NOMO-1 (cell line): ENCODE results near the gene ALS2.
A peak's percentile ranks its signal among the peaks of the same experiment; 100 is the strongest.
"Not testable (repeated sequence)": the region's sequence is repeated elsewhere in the genome, so short reads cannot be mapped to it uniquely, and the experiment has no call there.

Experiments used
- DNase-seq, 2 experiments: peaks; one replicate each; lab custom pipeline; 2025; ENCODE audit not compliant: unreplicated experiment in 2 of 2; lab: John Stamatoyannopoulos, UW

ALS2 gene

DNA sequence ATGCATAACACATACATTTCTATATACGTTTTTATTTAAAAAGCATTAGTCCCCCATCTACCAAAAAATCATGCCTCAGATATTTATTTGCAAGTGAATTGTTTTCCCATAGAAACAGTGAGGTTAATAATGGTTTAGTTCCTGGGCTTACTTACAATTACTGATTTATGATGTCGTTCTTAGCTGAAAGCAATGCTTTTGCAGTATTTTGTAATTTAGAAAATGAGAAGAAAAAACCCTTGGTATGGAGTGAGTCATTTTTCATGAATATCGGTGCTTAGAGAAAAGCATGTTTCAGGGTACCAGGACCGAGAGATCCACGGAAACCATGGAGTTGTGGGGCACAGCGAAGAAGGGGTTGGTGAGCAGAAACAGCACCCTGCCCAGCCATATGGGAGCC is 13.6 kb upstream of the ALS2 start:
- DNase-seq: no peak

DNA sequence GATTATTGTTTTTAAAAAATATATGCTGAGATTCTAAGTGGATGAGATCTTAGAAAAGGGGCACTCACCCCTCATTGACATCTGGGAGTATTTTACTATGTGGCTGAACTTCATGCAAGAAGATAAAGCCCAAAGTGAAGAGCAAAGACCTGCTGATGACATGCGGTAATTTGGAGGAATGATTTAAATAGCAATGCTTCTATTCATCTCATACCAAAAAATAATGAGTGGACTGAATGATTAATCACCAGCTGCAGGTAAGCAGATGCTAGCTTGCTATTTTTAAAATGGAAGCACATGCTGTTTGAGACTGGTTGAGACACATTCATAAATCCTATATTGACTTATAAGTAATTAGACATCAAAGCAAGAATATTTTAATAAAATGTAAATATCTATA is 12.9 kb upstream of the ALS2 start:
- no peak for DNase-seq

DNA sequence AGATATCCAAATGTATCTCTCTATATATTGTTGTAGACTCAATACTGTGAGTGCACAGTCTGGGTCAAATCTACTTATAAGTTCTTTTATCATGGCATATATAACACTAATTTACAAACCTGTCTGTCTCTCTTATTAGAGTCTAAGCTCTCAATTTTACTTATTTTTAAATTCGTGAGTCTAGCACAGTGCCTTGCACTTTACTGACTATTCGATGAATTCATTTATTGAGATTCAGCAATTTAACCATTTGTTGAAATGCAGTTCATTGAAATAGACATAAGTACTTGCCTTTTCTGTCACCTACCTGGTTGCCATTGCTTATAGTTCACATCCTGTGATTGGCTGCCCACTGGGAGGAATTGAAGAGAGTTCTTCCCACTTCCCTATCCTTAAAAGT is 10.3 kb upstream of the ALS2 start:
- no peak for DNase-seq

DNA sequence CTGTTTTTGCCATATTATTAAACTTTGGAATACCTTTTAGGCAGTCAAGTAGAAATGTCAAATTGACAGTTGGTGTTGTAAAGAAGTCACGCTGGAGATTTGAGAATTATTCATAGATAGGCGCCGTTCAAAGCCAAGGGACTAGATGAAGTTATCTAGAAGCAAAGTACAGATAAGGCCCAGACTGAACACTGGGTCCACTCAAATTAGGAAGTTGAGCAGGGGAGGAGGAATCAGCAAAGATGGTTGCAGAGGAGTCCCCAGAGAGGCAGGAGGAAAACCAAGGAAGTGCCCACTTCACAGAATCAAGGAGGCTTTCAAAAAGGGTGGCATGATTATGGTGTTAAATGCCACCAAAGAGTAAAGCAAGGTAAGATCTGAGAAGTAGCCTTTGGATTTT is 9.6 kb upstream of the ALS2 start:
- DNase-seq: no peak

DNA sequence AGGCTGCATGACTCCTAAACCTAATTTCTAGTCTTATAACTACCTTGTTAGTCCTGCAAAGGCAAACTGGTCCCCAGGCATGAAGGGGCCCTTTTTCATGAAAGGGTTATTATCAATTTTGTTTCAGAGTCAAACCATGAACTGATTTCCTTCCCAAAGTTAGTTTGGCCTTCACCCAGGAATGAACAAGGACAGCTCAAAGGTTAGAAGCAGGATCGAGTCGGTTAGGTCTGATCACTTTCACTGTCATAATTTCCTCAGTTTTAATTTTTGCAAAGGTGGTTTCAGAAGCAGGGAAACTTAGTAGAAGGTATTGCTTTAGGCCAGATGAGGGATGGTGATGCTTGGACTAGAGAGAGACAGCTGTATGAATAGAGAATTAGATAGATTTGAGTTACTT is 8.7 kb upstream of the ALS2 start:
- no peak for DNase-seq

DNA sequence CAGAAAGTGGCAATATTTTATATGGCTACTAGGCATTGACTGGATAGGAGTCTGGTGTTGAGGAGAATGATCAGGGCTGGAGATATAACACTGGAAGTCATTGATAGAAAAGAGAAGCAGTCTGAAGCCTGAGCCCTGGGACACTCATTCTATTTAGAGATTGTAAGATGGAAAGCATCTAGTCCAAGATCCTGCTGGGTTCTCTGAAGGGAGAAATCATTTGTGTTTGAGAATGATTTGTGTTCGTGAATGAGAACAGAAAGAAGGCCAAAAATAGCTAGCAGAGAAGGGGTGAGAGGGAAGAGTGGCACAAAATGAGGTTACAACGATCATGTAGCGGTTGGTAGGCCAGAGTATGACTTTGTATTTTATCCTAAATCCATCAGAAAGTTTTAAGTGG is 7.6 kb upstream of the ALS2 start:
- DNase-seq: no peak

DNA sequence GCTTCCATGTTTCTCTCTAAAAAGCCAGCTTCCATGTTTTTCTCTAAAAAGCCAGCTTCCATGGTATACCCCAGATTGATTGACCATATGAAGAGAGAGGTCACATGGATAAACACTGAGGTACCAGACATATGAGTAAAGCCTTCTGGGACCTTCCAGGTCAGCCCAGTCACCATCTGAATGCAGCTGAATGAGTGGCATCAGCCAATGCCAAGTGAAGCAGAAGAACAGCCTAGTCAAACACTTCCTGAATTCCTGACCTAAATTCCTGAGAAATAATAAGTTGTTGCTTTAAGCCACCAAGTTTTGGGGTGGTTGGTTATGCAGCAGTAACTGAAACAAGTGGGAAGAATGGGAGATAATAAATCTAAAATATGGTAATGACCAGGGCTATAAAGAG is 5.7 kb upstream of the ALS2 start:
- DNase-seq: no peak

DNA sequence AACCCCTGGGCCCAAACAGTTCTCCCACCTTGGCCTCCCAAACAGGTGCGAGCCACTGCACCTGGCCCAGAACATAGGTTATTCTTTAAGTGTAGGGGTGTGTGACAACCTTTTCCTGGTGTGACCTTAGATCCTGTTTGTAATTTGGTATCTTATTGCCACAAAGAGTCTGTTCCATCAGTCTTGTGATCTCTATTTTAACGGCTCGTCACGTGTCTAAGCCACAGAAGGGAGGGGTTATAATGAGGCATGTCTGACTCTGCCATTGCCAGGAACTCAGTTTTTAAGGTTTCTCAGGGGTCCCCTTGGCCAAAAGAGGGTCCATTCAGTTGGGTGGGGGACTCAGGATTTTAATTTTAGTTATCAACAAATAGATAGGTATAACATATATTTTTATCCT is 4.4 kb upstream of the ALS2 start:
- no peak for DNase-seq

DNA sequence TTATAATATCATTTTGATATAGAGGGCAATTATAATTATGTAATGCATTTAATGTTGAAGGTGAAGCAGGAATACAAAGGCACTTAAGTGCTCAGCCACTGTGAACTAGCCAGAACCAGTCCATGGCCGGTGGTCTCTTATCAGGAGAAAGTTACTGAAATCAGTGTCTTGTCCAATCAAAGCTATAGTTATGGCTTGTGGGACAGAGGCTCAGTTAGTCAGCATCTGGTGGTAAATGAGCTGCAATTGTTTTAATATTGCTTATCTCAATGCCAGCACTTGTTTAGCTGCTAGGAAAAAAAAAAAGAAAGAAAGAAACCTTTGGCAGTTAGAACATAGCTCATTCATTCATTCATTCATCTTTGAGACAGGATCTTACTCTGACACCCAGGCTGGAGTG is 3.8 kb upstream of the ALS2 start:
- DNase-seq: no peak

DNA sequence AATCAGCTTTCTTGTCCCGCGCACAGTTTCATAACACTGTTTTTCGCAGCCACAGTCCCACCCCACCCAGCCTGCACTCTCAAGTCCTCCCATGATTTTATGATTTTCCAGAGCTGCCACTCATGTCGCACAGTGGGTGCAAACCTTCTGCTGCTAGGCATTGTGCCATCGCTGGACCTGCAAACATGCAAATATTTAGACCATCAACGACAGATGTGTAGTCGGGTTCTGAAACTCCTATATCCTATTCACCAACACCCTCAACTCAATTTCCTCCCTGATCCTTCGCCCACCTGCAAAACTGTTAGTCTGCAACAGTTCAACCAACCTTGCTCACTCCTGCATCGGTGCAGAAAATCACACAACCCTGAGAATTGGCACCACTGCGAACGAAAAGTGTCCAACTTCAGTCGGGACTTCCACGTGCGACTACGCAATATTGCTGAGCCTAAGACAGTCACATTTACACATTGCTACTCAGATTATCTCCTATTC is 871 bp upstream of the ALS2 start:
- peak in 1 of 2 experiments; percentile 6 for DNase-seq

DNA sequence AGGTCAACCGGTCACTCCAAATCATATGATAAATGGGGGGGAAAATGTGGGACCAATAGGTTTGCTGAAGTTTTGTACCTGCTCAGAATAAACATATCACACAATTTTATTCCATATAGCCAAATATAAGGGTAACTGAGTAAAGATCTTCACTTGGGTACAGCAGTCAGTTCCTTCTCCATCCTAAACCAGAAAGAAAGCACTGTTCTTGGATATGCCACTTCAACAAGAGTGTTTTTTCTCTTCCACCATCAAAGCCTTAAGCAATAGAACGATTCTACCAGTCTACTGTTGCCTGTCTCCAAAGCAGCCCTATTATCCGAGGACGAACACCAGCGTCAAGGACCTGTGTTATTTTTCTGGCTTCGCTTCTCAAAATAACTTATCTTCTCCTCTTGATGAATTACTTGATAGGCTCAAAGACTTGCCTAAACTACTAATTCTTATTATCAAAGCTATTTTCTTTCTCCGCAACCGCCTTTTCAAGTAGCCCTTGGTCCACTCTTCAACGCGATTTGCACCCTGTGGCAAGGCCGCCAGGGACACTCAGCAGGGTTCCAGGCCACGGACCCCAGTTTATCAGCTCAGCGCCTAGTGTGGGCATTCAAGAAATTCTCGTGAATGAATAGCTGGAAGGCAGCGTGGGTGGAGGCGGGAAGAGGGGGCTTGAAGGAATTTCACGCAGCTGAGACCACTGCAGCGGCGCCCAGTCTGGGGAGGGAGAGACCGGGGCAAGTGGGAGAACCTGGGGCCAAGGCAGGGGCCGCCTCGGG is 646 bp downstream of the ALS2 start:
- DNase-seq: peak in 1 of 2 experiments; percentile 12

DNA sequence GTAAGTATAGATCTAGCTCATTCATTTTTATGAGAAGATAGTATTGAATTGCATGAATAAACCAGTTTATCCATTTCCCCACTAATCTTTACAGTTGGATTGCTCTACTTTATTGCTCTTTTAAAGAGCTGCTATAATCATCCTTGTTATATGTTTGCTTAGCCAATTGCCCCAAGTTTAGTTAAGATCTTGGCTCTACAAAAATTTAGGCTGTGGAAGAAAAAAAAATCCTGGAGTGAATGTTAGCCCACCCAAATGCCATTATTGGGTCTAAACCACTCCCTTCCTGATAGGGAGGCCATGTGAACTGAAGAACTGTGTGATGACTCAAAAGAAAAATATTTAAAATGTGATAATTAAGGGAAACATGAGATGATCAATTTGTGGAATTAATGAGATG is 2.9 kb downstream of the ALS2 start:
- DNase-seq: no peak

DNA sequence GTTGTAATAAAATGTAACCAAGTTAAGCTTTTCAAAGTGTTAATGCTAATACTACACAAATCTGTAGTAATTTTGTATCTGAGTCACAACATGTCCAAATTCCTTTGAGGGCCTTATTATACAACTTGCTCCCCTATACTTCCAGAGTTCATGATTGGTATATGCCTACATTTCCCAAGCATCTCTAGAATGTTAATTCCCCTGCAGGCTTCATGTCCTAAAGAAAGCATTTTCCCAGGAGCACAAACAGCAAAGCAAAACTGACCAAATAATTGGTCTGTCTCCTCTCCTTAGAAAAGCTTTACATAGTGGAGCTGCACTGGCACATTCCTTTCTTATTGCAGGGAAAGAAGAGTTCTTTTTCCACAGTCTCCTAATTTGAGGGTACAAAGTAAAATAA is 3.7 kb downstream of the ALS2 start:
- no peak for DNase-seq

DNA sequence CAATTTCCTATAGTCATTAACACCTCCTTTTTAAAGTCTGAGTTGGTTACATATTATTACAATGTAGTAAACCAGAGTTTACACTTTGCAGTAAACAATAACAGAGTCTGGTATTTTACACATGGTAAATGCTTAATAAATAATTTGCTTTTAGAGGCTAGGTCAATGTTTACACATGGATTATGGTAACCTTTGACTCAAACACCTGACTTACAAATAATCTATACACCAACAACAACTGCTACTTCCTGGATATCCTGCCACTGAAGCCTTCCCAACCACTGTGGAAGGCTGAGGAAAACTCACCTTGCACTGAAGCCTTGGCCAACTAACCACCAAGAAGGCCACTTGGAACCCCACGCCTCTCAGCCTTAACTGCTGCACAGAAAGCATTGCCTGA is 5.4 kb downstream of the ALS2 start:
- DNase-seq: no peak

DNA sequence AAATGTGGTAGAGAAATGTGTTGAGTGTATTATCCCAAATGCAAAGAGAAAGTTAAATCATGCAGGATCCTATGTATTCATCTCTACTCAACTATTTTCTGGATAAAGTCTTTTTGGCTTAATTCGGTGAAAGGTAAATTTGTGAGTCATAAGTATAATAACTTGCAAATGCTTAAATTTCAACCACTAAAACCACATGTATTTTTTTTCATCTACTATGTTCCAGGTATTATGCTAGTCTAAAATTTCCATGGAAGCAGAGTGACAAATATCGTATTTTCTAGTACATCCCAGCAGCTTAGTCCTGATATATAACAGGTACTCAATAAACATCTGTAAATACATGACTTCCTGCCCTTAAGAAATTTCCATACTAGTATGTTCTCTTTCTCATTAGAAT is 6.2 kb downstream of the ALS2 start:
- no peak for DNase-seq

DNA sequence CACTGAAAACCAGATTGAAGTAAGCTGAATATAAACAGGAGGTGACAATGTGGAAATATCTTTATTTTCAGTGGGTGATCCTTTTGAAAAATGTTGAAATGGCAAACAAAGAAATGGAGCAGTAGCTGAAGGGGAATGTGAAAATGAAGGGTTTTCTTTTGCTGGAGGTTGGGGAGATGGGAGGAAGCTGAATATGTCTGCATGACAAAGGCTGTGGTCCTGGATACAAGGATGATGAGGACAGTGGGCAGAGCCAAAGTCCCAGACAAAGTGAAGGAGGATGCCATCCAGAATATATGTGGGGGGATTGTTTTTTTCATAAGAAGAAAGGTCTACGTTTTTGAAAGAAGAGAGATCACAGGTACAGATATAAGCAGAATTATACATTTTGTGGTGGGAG is 6.7 kb downstream of the ALS2 start:
- DNase-seq: no peak

DNA sequence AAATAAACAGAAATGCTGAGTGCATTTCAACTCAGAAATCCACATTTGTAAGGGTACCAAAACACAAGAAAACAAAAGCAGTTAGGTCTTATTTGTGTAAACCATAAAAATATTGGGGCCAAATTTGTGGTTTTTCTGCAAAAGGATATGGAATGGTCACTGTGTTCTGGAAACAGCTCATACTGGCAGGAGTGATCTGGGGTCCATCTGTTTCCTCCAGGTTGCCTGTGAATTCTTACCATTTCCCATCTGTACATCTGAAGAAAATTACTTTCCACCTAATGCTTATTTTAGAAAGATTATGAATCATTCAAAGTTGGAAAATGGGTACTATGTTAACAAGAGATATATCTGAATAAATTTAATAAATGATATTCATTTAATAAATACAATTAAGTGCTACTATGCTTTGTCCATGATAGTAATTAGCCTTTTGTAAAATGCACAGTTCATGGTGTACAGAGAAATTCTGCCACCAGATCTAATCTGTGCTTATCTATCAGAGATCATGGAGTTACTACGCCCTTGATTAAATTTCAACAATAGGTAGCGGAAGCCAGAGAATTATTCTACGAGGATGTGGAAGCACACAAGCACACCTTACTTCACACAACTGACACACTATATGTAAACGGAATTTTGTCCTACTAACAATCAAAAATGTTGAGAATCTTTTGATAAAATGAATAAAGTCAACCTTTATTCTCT is 10.9 kb downstream of the ALS2 start:
- no peak for DNase-seq

DNA sequence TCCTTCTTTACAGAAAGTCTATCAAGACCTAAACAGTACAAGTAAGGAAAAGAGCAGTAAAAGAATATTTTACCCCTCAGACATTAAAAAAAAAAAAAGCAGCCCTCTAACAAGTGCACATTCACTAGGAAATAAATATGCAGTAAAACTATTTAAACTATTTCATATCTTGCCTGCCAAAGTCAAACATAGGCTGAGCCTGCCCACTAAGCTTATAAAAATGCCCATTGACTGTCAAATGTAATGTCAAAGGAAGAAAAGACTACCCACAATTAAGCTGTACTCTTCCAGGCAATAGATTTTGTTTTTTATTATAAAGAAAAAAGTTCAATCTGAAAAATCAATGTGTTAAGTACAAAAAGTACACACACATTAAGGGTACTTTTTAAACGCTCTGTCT is 11.8 kb downstream of the ALS2 start:
- DNase-seq: no peak

DNA sequence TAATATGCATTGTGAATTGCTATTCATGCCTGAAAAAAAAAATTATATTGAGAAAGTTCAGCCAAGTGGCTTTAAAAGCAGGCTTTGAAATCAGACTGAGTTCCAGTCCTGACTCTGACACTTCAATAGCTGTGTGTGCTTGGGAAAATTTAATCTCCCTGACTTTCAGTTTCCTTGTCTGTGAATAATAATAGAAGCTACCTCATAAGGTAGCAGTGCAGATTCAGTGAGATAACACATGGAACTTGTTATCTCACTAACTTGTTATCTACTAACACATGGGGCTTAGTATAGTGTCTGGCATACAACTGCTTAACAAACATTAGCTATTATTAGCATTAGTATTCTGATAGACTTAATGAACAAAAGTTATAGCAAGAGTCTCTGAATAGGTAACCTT is 14.9 kb downstream of the ALS2 start:
- no peak for DNase-seq

DNA sequence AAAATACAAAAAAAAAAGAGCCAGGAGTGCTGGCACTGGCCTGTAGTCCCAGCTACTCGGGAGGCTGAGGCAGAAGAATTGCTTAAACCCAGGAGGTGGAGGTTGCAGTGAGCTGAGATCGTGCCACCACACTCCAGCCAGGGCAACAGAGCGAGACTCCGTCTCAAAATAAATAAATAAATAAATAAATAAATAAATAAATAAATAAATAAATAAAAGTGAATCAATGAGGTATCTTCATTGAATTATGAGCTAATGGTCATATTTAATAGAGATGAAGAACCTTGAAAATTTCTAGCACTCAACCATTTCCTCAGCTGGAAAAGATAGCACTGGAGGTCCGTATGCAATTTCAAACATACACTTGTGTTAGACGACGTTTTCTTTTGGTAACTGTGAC is 16.3 kb downstream of the ALS2 start:
- not testable (repeated sequence) for DNase-seq

DNA sequence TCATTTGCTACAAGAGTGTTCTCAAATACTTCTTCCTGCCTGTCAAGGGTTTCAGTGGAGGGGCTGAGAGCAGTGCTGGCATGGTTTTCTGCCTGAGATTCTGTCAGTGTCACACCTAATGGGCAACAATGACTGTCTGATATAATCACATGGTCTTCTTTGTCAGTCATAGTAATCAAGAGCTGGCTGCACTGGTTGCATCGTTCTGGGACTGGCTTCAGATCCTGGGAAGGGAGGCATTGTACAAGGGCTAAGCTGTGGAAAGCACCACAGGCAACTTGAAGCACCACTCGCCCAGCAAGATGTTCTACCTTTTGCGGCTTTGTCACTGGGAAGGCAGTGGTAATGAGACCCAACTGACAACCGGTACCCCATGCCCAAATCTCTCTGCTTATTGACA is 19.6 kb downstream of the ALS2 start:
- no peak for DNase-seq

DNA sequence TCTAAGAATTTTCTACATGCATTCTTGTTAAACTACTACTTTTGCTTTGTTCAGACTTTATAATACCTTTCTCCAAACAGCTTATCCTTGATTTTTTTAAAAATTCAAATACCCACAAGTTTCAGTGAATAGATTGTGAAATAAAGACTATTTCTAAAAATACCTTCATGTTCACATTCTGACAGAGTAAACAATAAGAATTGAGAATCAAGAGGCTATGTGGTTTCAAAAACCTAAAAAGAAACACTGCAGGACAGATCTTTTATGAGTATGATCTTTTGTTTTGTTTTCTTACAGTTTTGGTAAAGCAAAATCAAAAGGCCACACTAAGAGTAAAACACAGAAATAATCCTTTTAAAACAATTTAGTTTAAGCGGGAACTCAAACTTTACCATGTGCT is 21.2 kb downstream of the ALS2 start:
- no peak for DNase-seq
